ENCODE results near the gene ATXN1.

The ATXN1 gene

GRCh38 chr6:16563628-16564240 is 197.5 kb downstream of the ATXN1 start:
- no peak for TF ChIP-seq CTCF (IDR thresholded peaks at IDR 0.05; ENCODE audit: low read depth, low read length)
- H3K4me3 ChIP-seq (ENCODE audit: low read depth, low read length), result no peak overlapping the region

- TF ChIP-seq CTCF (IDR thresholded peaks at IDR 0.05; ENCODE audit: low read depth, low read length), result no peak
- no peak overlapping the region for H3K4me3 ChIP-seq (ENCODE audit: low read depth, low read length)
Observed at GRCh38 chr6:16562498-16562897, 198.8 kb downstream of the ATXN1 start.

GRCh38 chr6:16559071-16559470 is 202.2 kb downstream of the ATXN1 start:
- TF ChIP-seq CTCF (IDR thresholded peaks at IDR 0.05; ENCODE audit: low read depth, low read length), result no peak
- no peak overlapping the region for H3K4me3 ChIP-seq (ENCODE audit: low read depth, low read length)

GRCh38 chr6:16555550-16555949 is 205.7 kb downstream of the ATXN1 start:
- no peak for TF ChIP-seq CTCF (IDR thresholded peaks at IDR 0.05; ENCODE audit: low read depth, low read length)
- no peak overlapping the region for H3K4me3 ChIP-seq (ENCODE audit: low read depth, low read length)

- H3K4me3 ChIP-seq (ENCODE audit: low read depth, low read length), result no peak overlapping the region
- TF ChIP-seq CTCF (IDR thresholded peaks at IDR 0.05; ENCODE audit: low read depth, low read length), result no peak
Observed at GRCh38 chr6:16553531-16553930, 207.7 kb downstream of the ATXN1 start.

- H3K4me3 ChIP-seq (ENCODE audit: low read depth, low read length), result no peak overlapping the region
- no peak for TF ChIP-seq CTCF (IDR thresholded peaks at IDR 0.05; ENCODE audit: low read depth, low read length)
Observed at GRCh38 chr6:16551466-16551865, 209.8 kb downstream of the ATXN1 start.

GRCh38 chr6:16548121-16548520 is 213.1 kb downstream of the ATXN1 start:
- no peak for TF ChIP-seq CTCF (IDR thresholded peaks at IDR 0.05; ENCODE audit: low read depth, low read length)
- no peak overlapping the region for H3K4me3 ChIP-seq (ENCODE audit: low read depth, low read length)
